IMR-90 (cell line): ENCODE measurements around the gene AKIRIN1.
"Not testable (repeated sequence)": the region's sequence is repeated elsewhere in the genome, so short reads cannot be mapped to it uniquely, and the experiment has no call there.

ENCODE experiments used
- BHLHE40 ChIP-seq: fragments of 150-350 bp; IDR thresholded peaks from 2 replicates; pipeline ENCODE4 v1.6.1; 2016; ENCODE audit warnings: mild to moderate bottlenecking, low read depth, low read length
- CEBPB ChIP-seq: IDR thresholded peaks from 2 replicates; pipeline ENCODE4 v1.6.1; 2012; ENCODE audit warnings: low read depth, low read length, improper control_type of control experiment
- POLR2A ChIP-seq: IDR thresholded peaks from 2 replicates; pipeline ENCODE4 v1.6.1; 2012; ENCODE audit warnings: mild to moderate bottlenecking, low read depth, low read length
- RAD21 ChIP-seq: IDR thresholded peaks from 2 replicates; pipeline ENCODE4 v1.6.1; 2012; ENCODE audit warnings: low read length, improper control_type of control experiment
- RCOR1 ChIP-seq: IDR thresholded peaks from 2 replicates; pipeline ENCODE4 v1.6.1; 2012; ENCODE audit warnings: mild to moderate bottlenecking, low read length, improper control_type of control experiment; ENCODE audit not compliant: insufficient replicate concordance
- RFX5 ChIP-seq: IDR thresholded peaks from 2 replicates; pipeline ENCODE4 v1.8.0; 2012; ENCODE audit warnings: low read depth, mild to moderate bottlenecking, low read length, moderate library complexity
- TF ChIP-seq, protein P1 (sequence below): conservative IDR thresholded peaks from 2 replicates; pipeline ENCODE4 v1.5.1; 2012; ENCODE audit warnings: mild to moderate bottlenecking, low read depth, low read length, improper control_type of control experiment
- TF ChIP-seq, protein P2 (sequence below): fragments of 150-350 bp; IDR thresholded peaks from 2 replicates; pipeline ENCODE4 v1.6.1; 2017; ENCODE audit warnings: mild to moderate bottlenecking, antibody characterized with exemption, low read length, low read depth

DNA sequence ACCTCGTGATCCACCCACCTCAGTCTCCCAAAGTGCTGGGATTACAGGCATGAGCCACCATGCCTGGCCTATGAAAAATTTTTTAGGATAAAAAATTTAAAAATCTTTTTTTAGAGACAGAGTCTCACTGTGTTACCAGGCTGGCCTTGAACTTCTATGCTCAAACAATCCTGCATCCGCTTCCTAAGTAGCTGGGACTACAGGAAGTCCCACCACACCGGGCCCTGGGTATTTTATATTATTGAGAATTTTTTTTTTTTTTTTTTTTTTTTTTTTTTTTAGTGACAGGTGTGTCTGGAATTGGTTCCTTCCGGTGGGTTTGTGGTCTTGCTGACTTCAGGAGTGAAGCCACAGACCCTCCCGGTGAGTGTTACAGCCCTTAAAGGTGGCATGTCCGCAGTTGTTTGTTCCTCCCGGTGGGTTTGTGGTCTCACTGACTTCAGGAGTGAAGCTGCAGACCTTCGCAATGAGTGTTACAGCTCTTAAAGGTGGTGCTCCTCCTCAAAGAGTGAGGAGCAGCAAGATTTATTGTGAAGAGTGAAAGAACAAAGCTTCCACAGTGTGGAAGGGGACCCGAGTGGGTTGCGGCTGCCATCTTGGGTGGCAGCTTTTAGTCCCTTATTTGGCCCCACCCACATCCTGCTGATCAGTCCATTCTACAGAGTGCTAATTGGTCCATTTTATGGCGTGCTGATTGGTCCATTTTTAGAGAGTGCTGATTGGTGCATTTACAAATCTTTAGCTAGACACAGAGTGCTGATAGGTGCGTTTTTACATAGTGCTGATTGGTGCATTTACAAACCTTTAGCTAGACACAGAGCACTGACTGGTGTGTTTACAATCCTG lies 13.5 kb upstream of the AKIRIN1 start:
- TF ChIP-seq RFX5, CEBPB, RAD21, POLR2A, BHLHE40, RCOR1: not testable (repeated sequence)
- TF ChIP-seq, protein P1, sequence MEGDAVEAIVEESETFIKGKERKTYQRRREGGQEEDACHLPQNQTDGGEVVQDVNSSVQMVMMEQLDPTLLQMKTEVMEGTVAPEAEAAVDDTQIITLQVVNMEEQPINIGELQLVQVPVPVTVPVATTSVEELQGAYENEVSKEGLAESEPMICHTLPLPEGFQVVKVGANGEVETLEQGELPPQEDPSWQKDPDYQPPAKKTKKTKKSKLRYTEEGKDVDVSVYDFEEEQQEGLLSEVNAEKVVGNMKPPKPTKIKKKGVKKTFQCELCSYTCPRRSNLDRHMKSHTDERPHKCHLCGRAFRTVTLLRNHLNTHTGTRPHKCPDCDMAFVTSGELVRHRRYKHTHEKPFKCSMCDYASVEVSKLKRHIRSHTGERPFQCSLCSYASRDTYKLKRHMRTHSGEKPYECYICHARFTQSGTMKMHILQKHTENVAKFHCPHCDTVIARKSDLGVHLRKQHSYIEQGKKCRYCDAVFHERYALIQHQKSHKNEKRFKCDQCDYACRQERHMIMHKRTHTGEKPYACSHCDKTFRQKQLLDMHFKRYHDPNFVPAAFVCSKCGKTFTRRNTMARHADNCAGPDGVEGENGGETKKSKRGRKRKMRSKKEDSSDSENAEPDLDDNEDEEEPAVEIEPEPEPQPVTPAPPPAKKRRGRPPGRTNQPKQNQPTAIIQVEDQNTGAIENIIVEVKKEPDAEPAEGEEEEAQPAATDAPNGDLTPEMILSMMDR, result not testable (repeated sequence)
- TF ChIP-seq, protein P2, sequence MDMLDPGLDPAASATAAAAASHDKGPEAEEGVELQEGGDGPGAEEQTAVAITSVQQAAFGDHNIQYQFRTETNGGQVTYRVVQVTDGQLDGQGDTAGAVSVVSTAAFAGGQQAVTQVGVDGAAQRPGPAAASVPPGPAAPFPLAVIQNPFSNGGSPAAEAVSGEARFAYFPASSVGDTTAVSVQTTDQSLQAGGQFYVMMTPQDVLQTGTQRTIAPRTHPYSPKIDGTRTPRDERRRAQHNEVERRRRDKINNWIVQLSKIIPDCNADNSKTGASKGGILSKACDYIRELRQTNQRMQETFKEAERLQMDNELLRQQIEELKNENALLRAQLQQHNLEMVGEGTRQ, result not testable (repeated sequence)
